ENCODE results near the gene ERG28. TPM values are rescaled to one million over a fixed set of nuclear protein-coding genes. Genes with fewer than 3 reads are reported as not detected.

ERG28 gene
- total and polyA plus RNA-seq, 2 of the 13 experiments (the other 11 are each of a cell fraction or from before 2014, with no cell fraction given): 27.3 to 32.3 TPM

DNA sequence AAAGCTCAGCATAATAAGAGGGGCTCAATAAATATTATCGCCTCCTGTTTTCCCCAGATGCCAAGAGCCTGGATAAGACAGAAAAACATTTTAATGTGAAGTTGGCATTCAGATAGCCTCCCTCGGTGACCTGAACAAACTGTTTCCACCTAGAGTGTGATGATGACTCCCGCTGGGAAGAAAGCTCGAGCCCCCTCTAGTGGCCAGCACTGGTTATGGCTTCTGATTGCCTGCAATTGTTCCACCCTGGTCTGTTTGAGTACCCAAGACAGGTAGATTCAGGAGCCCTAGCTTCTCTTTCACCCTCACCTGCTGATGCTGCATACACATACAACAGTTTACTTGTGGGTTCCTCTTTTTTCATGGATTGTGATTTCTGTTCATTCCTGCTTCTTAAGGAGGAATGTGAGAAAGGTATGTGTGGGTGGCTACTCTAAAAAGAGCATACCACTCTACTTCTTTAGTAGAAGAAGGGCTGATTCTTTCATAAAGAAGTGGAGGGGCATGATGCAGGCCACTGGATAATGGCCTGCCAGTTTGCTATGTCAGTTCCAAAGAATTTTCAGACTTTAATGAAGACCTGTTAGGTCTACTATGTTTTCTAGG is 6.4 kb downstream of the ERG28 start (continued):
- no peak for TF ChIP-seq POLR2G (IDR thresholded peaks at IDR 0.05; ENCODE audit: low read depth, low read length)
- 0 out of 4 replicates have a peak, but pooled peaks have one; percentile 26 to 53 for TF ChIP-seq HMGXB4 (CRISPR knock-in tag; IDR thresholded peaks at IDR 0.05; ENCODE audit: borderline replicate concordance in 1 of 2, low read depth in 1 of 2)
- 0 out of 2 replicates have a peak, but pooled peaks have one; percentile 34 for TF ChIP-seq SALL1 (CRISPR knock-in tag; IDR thresholded peaks at IDR 0.05)
- TF ChIP-seq RERE (CRISPR knock-in tag; IDR thresholded peaks at IDR 0.05; ENCODE audit: low read depth): no peak
- TF ChIP-seq FLYWCH1 (CRISPR knock-in tag; IDR thresholded peaks at IDR 0.05): no peak
- TF ChIP-seq SAP130 (CRISPR knock-in tag; IDR thresholded peaks at IDR 0.05; ENCODE audit: low read depth): peak; percentile 49
- TF ChIP-seq GATAD2A (CRISPR knock-in tag; IDR thresholded peaks at IDR 0.05): peak; percentile 52; the same call in 1 of the 2 replicates
- TF ChIP-seq EP300 (IDR thresholded peaks at IDR 0.05; ENCODE audit: low read depth in 2 of 2, low read length in 2 of 2): 0 out of 4 replicates have a peak, but pooled peaks of 1 of the 2 experiments have one; percentile 3
- no peak for TF ChIP-seq EP300 (CRISPR knock-in tag; IDR thresholded peaks at IDR 0.05; ENCODE audit: borderline replicate concordance)
- no peak for TF ChIP-seq ZNF644 (CRISPR knock-in tag; IDR thresholded peaks at IDR 0.05; ENCODE audit: low read depth)
- 0 out of 2 replicates have a peak, but pooled peaks have one; percentile 23 for TF ChIP-seq HOXA5 (CRISPR knock-in tag; IDR thresholded peaks at IDR 0.05)
- TF ChIP-seq, protein P1, sequence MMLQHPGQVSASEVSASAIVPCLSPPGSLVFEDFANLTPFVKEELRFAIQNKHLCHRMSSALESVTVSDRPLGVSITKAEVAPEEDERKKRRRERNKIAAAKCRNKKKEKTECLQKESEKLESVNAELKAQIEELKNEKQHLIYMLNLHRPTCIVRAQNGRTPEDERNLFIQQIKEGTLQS (CRISPR knock-in tag; IDR thresholded peaks at IDR 0.05): no peak
- TF ChIP-seq ZNF674 (CRISPR knock-in tag; IDR thresholded peaks at IDR 0.05; ENCODE audit: low read depth): no peak
- no peak for TF ChIP-seq TCF12 (IDR thresholded peaks at IDR 0.05)
- TF ChIP-seq TCF12 (CRISPR knock-in tag; IDR thresholded peaks at IDR 0.05): no peak
- TF ChIP-seq, protein P2, sequence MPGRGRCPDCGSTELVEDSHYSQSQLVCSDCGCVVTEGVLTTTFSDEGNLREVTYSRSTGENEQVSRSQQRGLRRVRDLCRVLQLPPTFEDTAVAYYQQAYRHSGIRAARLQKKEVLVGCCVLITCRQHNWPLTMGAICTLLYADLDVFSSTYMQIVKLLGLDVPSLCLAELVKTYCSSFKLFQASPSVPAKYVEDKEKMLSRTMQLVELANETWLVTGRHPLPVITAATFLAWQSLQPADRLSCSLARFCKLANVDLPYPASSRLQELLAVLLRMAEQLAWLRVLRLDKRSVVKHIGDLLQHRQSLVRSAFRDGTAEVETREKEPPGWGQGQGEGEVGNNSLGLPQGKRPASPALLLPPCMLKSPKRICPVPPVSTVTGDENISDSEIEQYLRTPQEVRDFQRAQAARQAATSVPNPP (CRISPR knock-in tag; IDR thresholded peaks at IDR 0.05): no peak
- TF ChIP-seq ZBTB42 (CRISPR knock-in tag; IDR thresholded peaks at IDR 0.05): no peak
- no peak for TF ChIP-seq KAT8 (CRISPR knock-in tag; IDR thresholded peaks at IDR 0.05)
- no peak for TF ChIP-seq KLF6 (CRISPR knock-in tag; IDR thresholded peaks at IDR 0.05)
- TF ChIP-seq ISL2 (CRISPR knock-in tag; IDR thresholded peaks at IDR 0.05): peak; percentile 17; the same call in 1 of the 2 replicates
- TF ChIP-seq ZNF234 (CRISPR knock-in tag; conservative IDR thresholded peaks at IDR 0.05): no peak
- TF ChIP-seq KDM3A (CRISPR knock-in tag; IDR thresholded peaks at IDR 0.05; ENCODE audit: low read depth): 0 out of 2 replicates have a peak, but pooled peaks have one; percentile 75
- no peak for TF ChIP-seq NCOA2 (CRISPR knock-in tag; IDR thresholded peaks at IDR 0.05)
- TF ChIP-seq ZNF326 (CRISPR knock-in tag; IDR thresholded peaks at IDR 0.05; ENCODE audit: borderline replicate concordance): no peak

All from HepG2 (cell line).